Activated naive CD8-positive, alpha-beta T cell treated with anti-CD3 and anti-CD28 coated beads, Interleukin-2, amount 50 U/mL, for 24 hours (primary cell): Measurements from ENCODE around the gene SBF1.

Experiments used
- ATAC-seq: fragments of 150-1000 bp; cut with Tn5 transposase; one replicate; pipeline ENCODE4 v1.10.0; 2021
- DNase-seq: peaks from one replicate; pipeline ENCODE4 v3.0.0; 2021
- H3K27ac Mint-ChIP-seq: one replicate; pipeline ENCODE4 v1.8.0; 2021; ENCODE audit warnings: mild to moderate bottlenecking, mixed read lengths
- H3K27me3 Mint-ChIP-seq: one replicate; pipeline ENCODE4 v1.8.0; 2021; ENCODE audit warnings: mixed read lengths
- H3K36me3 Mint-ChIP-seq: one replicate; pipeline ENCODE4 v1.8.0; 2021; ENCODE audit warnings: low read depth, mixed read lengths
- H3K4me1 Mint-ChIP-seq: one replicate; pipeline ENCODE4 v1.8.0; 2021; ENCODE audit warnings: mixed read lengths
- H3K4me3 Mint-ChIP-seq: one replicate; pipeline ENCODE4 v1.8.0; 2021; ENCODE audit warnings: mild to moderate bottlenecking, moderate library complexity, mixed read lengths
- H3K9me3 Mint-ChIP-seq: one replicate; pipeline ENCODE4 v1.8.0; 2021; ENCODE audit warnings: mixed read lengths

The SBF1 gene

DNA sequence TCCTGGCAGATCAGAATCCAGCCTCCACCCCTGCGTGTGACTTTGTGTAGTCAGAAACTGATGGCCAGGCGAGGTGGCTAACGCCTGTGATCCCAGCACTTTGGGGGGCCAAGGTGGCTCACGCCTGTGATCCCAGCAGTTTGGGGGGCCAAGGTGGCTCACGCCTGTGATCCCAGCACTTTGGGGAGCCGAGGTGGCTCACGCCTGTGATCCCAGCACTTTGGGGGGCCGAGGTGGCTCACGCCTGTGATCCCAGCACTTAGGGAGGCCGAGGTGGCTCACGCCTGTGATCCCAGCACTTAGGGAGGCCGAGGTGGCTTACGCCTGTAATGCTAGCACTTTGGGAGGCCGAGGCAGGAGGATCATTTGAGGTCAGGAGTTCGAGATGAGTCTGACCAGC lies 38.3 kb upstream of the SBF1 start:
- Mint-ChIP-seq H3K4me1 (peaks cover 30% of the 10 kb centered on the region), H3K27me3 (no peaks in the 10 kb centered on the region), H3K9me3 (no peaks in the 10 kb centered on the region), H3K36me3 (peaks cover 26% of the 10 kb centered on the region), H3K4me3 (no peak overlapping the region), H3K27ac (no peak overlapping the region)
- ATAC-seq (no peak), DNase-seq (no peak)

DNA sequence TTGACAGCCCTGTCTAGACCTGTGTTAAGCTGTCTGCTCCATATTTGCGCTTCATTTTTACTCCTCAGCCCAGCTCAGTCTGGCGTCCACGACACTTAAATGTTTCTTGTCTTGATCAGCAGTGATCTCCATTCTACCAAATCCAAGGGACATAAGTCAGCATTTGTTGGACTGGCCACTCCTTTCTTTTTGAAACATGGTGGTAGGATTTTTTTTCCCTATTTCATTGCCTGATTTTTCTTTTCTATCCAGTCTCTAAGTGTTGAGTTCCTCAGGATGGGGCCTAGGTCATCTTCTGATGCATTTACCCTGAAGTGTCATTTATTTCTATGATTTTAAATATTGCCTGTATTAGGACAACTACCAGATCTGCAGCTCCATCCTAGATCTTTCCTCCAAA lies 34.1 kb upstream of the SBF1 start:
- H3K36me3 Mint-ChIP-seq, result peaks cover 13% of the 10 kb centered on the region
- peak overlapping the region; percentile 87 for H3K27ac Mint-ChIP-seq

DNA sequence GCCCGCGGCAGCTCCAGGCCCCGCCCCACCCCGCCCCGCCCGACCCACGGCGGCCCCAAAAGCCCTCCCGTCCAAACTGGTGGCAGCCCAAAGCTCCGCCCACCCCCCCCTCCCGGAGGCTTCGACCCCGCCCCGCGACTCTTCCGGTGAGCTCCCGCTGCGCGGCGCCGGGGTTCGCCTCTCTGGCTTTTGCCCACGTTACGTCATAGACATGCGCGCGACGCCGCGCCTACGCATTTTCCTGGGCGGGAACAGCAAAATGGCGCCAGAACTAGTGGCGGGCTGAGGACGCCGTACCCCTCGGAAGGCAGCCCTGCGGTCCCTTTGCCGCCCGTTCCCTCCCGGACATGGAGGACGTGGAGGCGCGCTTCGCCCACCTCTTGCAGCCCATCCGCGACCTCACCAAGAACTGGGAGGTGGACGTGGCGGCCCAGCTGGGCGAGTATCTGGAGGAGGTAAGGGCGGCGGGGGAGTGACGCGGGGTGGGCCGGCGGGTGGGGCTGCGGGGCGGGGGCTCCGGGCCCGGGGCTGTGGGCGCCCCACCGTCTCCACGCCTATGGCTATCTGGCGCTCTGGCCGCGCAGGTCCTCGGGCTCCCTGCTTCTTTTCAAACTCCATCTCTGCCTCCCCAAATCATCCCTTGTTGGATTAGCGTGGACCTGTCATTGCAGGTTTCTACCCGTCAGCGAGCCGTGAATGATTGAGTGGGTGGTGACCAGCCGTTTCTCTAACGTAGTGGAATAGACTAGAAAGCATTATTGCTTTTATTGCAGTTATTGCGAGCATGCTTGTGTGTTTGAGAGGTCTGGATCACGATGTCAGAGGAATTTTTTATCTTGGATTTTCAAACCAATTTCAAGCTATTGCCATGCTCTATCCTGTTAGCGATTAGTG lies 33.4 kb upstream of the SBF1 start, which contains the start of gene NCAPH2:
Gene NCAPH2 (plus strand): TSS at position 234 of the 894 bp plus-strand sequence. CDS start 114 bp downstream, at position 348.
- peak; percentile 99 for DNase-seq
- Mint-ChIP-seq H3K27me3 (no peaks in the 10 kb centered on the region), H3K9me3 (no peaks in the 10 kb centered on the region), H3K4me1 (peaks cover 27% of the 10 kb centered on the region), H3K36me3 (peaks cover 13% of the 10 kb centered on the region), H3K4me3 (peak within 1 kb of the TSS; percentile 93), H3K27ac (peak within 1 kb of the TSS; percentile 87)
- peak; percentile 61 for ATAC-seq

More for the DNA sequence above, 34.1 kb upstream of the SBF1 start:
- H3K4me3 Mint-ChIP-seq, result peak overlapping the region; percentile 92
- H3K4me1 Mint-ChIP-seq, result peaks cover 27% of the 10 kb centered on the region
- ATAC-seq, result no peak
- H3K9me3 Mint-ChIP-seq, result no peaks in the 10 kb centered on the region
- H3K27me3 Mint-ChIP-seq, result no peaks in the 10 kb centered on the region
- DNase-seq, result no peak

DNA sequence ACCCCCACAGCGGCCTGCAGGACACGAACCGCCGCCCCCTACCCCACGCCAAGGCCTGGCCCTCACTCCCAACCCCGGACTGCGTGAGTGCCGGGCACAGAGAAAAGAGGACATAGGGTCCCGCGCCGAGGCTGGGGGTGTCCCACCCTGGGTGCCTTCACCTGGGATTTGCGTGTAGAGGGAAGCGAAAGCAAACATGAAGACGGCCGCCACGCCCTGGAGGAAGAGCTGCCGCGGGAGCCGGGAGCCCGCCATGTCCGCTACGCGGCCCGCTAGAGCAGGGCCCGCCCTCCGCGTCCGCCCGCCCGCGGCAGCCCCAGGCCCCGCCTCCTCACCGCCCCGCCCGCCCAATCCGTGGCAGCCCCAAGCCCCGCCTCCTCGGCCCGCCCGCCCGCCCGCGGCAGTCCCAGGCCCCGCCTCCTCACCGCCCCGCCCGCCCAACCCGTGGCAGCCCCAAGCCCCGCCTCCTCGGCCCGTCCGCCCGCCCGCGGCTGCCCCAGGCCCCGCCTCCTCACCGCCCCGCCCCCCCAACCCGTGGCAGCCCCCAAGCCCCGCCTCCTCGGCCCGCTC lies 32.7 kb upstream of the SBF1 start, which contains the start of gene LMF2:
Gene LMF2 (minus strand): TSS at position 282 of the 570 bp plus-strand sequence. CDS start 27 bp downstream, at position 255.
- ATAC-seq (peak; percentile 74), DNase-seq (peak; percentile 94)
- H3K4me1 Mint-ChIP-seq, result peaks cover 23% of the 10 kb centered on the region
- H3K9me3 Mint-ChIP-seq, result no peaks in the 10 kb centered on the region
- peak within 1 kb of the TSS; percentile 87 for H3K27ac Mint-ChIP-seq
- no peaks in the 10 kb centered on the region for H3K27me3 Mint-ChIP-seq
- peaks cover 10% of the 10 kb centered on the region for H3K36me3 Mint-ChIP-seq
- H3K4me3 Mint-ChIP-seq, result peak within 1 kb of the TSS; percentile 93

DNA sequence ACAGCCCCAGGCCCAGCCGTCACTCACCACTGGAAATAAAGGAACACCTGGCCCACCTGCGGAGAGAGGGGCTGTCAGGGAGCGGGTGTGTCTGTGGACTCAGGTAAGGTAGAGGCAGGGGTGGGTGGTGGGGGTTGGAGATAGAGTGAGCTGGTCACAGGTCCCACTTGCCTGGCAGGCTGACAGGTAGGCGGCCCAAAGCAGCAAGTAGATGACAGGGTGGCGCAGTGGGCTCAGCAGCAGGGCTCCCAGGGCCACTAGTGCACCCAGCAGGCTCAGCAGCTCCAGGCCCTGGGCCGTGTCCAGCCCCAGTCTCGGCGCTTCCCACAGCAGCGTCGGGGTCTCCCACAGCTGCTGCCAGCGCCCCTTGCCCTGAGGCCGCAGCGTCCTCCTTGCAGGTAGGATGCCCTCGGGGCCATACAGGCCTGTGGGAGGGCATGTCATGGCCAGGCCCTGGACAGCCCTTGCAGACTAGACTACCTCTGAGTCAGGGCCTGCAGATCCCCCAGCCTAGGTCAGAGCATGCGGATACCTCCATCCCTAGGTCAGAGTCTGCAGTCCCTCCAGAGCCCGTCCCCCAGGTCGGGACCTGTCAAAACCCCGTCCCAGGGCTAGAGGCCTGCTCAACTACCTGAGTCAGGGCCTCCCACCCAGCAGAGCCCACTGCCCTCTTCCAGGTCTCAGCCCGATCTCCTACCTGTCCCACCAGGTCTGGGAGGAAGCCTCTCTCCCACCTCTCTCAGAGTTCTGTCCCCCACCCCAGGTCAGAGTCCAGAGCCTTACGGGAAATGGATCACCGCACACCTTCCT lies 32.0 kb upstream of the SBF1 start:
- peaks cover 6% of the 10 kb centered on the region for H3K36me3 Mint-ChIP-seq
- ATAC-seq, result no peak

DNA sequence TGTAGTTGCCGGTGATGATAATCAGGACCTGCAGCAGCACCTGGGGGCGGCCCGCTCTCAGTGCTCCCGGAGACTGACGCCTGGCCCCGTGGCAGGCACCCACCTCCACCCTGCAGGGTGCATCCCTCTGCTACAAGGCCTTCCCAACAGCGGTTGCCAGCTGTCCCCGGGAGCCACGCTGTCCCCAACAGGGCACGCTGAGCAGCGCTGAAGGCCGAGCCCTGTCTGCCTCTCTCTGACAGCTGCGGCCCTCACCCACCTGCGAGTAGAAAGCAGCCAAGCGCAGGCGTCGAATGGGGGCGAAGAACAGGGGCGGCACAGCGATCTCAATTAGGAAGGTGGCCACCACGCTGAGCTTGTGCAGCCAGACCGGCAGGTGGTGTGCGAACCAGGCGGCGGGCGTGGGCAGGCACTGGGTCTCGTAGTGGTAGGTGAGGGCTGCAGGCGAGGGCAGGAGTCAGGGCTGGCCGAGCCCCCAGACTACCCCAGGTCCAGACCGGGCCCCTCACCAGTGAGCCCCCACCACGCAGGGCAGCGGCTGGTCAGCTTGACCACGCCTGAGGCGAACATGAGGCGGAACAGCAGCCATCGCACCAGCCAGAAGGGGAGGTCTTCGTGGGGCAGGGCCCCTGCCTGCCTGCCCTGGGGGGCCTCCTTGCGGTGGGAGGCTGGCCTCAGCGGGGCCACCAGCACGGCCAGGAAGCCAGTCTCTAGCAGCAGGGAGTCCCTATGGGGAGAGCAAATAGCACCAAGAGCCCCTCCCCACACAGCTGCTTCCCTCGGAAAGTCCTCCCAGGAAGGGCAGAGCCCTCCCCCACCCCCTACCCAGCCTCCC lies 31.2 kb upstream of the SBF1 start:
- peak overlapping the region; percentile 93 for H3K4me3 Mint-ChIP-seq
- DNase-seq (no peak), ATAC-seq (no peak)
- H3K4me1 Mint-ChIP-seq, result peaks cover 16% of the 10 kb centered on the region
- H3K27me3 Mint-ChIP-seq, result no peaks in the 10 kb centered on the region
- no peaks in the 10 kb centered on the region for H3K9me3 Mint-ChIP-seq
- peaks cover 6% of the 10 kb centered on the region for H3K36me3 Mint-ChIP-seq
- H3K27ac Mint-ChIP-seq, result no peak overlapping the region

More for the DNA sequence above, 32.0 kb upstream of the SBF1 start:
- Mint-ChIP-seq H3K4me3 (peak overlapping the region; percentile 93), H3K27me3 (no peaks in the 10 kb centered on the region), H3K4me1 (peaks cover 16% of the 10 kb centered on the region), H3K27ac (peak overlapping the region; percentile 84), H3K9me3 (no peaks in the 10 kb centered on the region)
- peak; percentile 23 for DNase-seq

DNA sequence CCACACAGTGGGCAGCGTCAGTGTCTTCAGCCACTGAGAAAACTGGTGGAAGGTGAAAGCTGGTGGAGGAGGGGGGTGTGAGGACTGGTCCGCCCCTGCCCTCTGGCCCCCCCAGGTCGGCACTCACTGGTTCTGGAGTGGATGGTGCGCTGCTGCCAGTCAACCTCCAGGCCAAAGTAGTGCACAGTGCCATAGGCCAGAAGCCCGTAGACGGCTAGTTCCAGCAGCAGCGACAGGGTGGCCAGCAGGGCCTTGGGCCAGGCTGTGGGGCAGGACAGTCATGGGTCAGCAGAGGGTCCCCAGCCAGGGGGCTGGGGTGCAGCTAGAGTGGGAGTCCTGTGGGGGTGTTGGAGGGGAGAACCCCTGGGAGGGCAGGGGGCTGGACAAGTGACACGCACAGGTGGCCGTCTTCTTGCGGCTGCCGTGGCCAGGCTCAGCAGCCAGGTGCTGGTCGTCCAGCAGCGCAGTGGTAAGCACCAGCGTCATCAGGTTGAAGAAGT lies 30.5 kb upstream of the SBF1 start:
- DNase-seq (no peak), ATAC-seq (no peak)
- Mint-ChIP-seq H3K4me3 (no peak overlapping the region), H3K4me1 (peaks cover 15% of the 10 kb centered on the region), H3K27me3 (no peaks in the 10 kb centered on the region), H3K36me3 (peaks cover 6% of the 10 kb centered on the region), H3K27ac (no peak overlapping the region), H3K9me3 (no peaks in the 10 kb centered on the region)

DNA sequence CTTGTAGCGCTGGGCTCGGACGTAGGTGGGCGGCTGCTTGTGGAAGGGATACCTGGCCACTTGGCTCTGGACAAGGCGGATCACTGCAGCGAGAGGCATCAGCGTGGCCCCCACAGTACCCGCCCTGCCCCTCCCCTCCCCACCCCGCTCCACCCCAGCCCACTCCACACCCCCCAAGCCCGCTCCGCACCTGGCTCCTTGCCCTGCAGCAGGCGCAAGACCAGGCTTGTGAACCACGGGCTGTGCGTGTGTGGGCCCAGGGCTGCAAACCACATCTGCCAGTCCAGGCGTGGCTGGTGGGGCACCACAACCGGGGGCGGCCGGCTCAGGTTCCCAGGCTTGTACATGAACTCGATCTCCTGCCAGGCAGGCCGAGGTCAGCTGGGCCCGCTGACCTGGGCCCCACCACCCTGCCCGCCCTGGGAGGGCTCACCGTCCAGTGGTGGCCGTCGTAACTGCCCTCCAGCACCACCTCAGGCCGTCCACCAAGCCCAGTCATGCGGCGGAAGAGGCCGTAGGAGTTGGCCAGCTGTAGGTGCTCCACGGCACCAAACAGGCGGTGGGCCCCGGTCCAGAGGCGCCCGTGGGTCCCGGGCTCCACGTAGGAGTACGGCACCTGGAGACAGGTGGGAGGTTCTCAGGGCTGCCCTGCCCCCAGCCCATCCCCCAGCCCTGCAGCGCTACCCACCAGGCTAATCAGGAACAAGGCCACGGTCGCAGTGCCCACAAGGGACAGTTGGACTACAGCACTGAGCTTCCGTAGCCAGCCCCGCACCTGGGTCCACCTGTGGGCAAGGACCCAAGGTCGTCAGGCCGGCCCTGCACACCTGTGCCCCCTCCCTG lies 29.8 kb upstream of the SBF1 start:
- H3K27me3 Mint-ChIP-seq, result no peaks in the 10 kb centered on the region
- no peak overlapping the region for H3K4me3 Mint-ChIP-seq
- H3K9me3 Mint-ChIP-seq, result no peaks in the 10 kb centered on the region
- H3K36me3 Mint-ChIP-seq, result peaks cover 6% of the 10 kb centered on the region
- H3K27ac Mint-ChIP-seq, result no peak overlapping the region
- no peak for ATAC-seq
- H3K4me1 Mint-ChIP-seq, result peaks cover 12% of the 10 kb centered on the region
- no peak for DNase-seq

DNA sequence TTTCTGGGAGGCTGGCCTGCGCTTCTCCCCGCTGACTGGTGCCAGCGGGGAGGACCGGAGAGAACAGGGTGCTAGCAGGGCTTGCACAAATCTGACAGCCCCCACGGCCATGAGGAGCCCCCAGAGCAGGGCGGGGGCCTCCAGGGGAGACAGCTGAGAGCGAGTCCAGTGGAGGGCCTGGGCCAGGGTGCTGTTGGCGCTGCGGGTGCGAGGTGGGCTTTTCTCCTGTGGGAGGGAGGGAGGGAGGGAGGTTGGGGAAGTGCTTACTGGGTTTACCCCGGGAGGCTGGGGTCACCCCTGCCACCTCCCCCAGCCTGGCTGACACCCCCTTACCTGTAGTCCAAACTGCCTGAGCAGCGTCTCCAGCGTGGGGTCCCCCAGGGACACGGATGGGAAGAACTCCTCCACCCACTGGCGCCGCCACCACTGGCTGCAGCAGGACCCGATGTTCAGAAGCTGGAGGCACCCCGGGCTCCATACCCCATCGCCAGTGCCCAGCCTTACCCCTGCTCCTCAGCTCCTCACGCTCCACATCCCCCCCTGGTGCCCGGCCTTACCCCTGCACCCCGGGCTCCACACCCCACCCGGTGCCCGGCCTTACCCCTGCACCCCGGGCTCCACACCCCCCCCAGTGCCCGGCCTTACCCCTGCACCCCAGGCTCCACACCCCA lies 28.8 kb upstream of the SBF1 start:
- Mint-ChIP-seq H3K4me3 (no peak overlapping the region), H3K27me3 (no peaks in the 10 kb centered on the region), H3K27ac (no peak overlapping the region), H3K36me3 (no peaks in the 10 kb centered on the region), H3K9me3 (no peaks in the 10 kb centered on the region), H3K4me1 (peaks cover 2% of the 10 kb centered on the region)
- DNase-seq (peak; percentile 48), ATAC-seq (no peak)

DNA sequence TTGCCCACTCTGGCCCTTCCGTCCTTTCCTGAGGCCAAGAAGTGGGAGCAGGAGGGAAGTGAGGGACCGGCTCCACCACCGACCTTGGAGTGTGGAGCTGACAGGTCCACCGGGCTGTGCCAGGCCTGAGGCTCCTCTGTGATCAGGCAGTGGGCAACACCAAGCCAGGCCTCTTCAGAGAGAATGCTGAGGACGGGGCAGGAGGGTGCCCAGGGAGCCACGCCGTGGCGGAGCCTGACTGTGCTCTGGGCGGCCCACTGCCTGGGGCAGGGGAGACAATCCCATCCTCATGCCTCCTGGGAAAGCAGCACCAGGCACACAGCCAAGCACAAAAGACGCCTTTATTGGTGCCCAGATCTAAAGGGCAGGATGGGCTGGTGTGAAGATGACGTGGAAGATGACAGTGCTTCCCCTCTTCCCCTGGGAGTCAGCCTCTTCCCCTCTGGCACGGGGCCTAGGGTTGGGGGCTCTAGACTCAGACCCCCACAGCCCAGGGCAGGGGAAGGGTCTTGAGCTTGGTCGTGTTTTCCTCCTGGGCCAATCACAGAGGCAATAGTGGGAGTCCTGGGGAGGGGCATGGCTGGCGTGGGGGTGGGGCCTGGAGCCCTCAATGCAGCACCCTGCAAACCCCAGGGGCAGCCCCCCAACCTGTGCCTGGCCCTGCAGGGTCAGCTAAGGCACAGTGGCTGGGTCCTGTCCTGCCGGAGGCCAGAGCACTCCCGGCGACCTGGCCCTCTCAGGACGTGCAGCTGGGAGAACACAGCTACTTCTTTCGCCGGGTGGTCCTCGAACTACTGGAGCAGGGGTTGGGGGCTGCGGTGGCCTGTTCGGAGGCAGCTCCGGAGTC lies 28.0 kb upstream of the SBF1 start:
- DNase-seq, result no peak
- Mint-ChIP-seq H3K27me3 (no peaks in the 10 kb centered on the region), H3K9me3 (no peaks in the 10 kb centered on the region), H3K4me1 (peaks cover 2% of the 10 kb centered on the region), H3K27ac (no peak overlapping the region), H3K4me3 (no peak overlapping the region), H3K36me3 (no peaks in the 10 kb centered on the region)
- ATAC-seq, result no peak

DNA sequence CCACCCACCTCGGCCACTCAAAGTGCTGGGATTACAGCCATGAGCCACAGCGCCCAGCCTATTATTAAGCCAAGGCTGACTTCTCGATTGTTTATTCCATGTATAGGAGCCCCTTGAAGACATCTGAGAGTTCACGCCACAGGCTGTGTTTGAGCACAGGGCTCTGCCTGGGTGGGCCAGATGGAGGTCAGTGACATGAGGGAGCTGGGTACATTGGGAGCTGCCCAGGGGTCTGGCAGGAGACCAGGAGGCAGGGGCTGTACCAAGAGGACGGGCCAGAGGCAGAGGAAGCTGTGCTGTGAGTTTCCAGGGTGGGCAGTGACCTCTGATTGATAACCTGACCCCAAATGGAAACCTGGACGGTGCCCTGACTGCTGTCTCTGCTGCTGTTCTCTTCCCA lies 27.3 kb upstream of the SBF1 start:
- DNase-seq (no peak), ATAC-seq (no peak)
- Mint-ChIP-seq H3K27ac (no peak overlapping the region), H3K27me3 (no peaks in the 10 kb centered on the region), H3K4me1 (peaks cover 2% of the 10 kb centered on the region), H3K36me3 (no peaks in the 10 kb centered on the region), H3K4me3 (no peak overlapping the region), H3K9me3 (no peaks in the 10 kb centered on the region)

DNA sequence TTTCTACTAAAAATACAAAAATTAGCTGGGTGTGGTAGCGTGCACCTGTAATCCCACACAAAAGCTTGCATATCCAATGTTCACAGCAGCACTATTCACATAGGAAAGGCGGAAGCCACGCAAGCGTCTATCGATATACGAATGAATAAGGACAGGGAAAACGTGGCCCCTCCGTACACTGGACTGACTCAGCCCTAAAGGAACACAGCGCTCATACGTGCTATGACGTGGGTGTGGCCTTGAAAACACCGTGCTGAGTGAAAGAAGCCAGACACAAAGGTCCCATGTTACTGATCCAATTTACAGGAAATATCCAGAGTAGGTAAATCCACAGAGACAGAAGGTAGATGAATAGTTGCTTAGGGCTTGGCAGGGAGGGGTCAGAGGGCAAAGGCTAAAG lies 25.6 kb upstream of the SBF1 start:
- no peaks in the 10 kb centered on the region for H3K27me3 Mint-ChIP-seq
- H3K36me3 Mint-ChIP-seq, result no peaks in the 10 kb centered on the region
- H3K27ac Mint-ChIP-seq, result no peak overlapping the region
- DNase-seq (no peak), ATAC-seq (no peak)
- no peaks in the 10 kb centered on the region for H3K4me1 Mint-ChIP-seq
- no peak overlapping the region for H3K4me3 Mint-ChIP-seq
- H3K9me3 Mint-ChIP-seq, result no peaks in the 10 kb centered on the region
